Mucosa of descending colon (tissue), 3 donors: Measurements from ENCODE around the gene NHSL2. TPM values are rescaled to one million over a fixed set of nuclear protein-coding genes. Genes with fewer than 3 reads are reported as not detected.

Source experiments
- ATAC-seq: fragments of 200-7000 bp; cut with Tn5 transposase; one replicate; pipeline ENCODE4 v1.9.1; 2020; ENCODE audit warnings: mild to moderate bottlenecking, moderate library complexity
- DNase-seq, 3 donors: peaks; one replicate each; pipeline ENCODE4 v3.0.0-alpha.2; 2020
- H3K36me3 ChIP-seq: fragments of 200-600 bp; one replicate; pipeline ENCODE4 v1.8.0; 2021; ENCODE audit warnings: low read depth, mild to moderate bottlenecking
- H3K4me1 ChIP-seq: fragments of 200-600 bp; one replicate; pipeline ENCODE4 v1.8.0; 2021; ENCODE audit warnings: low read depth, mild to moderate bottlenecking
- H3K4me3 ChIP-seq: fragments of 200-600 bp; one replicate; pipeline ENCODE4 v1.8.0; 2021; ENCODE audit warnings: mild to moderate bottlenecking
- H3K9me3 ChIP-seq: fragments of 200-600 bp; one replicate; pipeline ENCODE4 v1.8.0; 2021; ENCODE audit warnings: mild to moderate bottlenecking
- intact Hi-C, 2 donors: fragments of 100-400 bp; cut with DNase I in 1 of 2; cut with micrococcal nuclease in 1 of 2; formaldehyde crosslinking; loops; one replicate each; pipeline versions ENCODE4 v1.11.0 to v1.11.1; 2022; cut with DNase I, micrococcal nuclease
- total RNA-seq, 3 donors: library from RNA; stranded (reverse); fragmentation: NEBNext Ultra II Directional in 2 of 3; extraction: Animal tissue kit (Norgen Biotek cat#: 25700) in 2 of 3; gene quantifications; one replicate each; pipeline versions ENCODE4 v1.2.1 to v1.2.4, GENCODE V29; 2021 to 2023
- TF ChIP-seq, protein P1 (sequence below): fragments of 200-600 bp; IDR thresholded peaks from one replicate; pipeline ENCODE4 v1.8.0; 2022; ENCODE audit warnings: antibody characterized with exemption, mild to moderate bottlenecking
- donor health status: DM: no; HTN: no; CAD: no; lungs with moderate emphysema.
- donor health status: DM: no; HTN: no; CAD: no.
- donor health status: DM: no; HTN: yes; CAD: no.

The NHSL2 gene
- total RNA-seq, 3 donors from 2014 or later, result 1.2 to 11.8 (median 4.8) TPM

DNA sequence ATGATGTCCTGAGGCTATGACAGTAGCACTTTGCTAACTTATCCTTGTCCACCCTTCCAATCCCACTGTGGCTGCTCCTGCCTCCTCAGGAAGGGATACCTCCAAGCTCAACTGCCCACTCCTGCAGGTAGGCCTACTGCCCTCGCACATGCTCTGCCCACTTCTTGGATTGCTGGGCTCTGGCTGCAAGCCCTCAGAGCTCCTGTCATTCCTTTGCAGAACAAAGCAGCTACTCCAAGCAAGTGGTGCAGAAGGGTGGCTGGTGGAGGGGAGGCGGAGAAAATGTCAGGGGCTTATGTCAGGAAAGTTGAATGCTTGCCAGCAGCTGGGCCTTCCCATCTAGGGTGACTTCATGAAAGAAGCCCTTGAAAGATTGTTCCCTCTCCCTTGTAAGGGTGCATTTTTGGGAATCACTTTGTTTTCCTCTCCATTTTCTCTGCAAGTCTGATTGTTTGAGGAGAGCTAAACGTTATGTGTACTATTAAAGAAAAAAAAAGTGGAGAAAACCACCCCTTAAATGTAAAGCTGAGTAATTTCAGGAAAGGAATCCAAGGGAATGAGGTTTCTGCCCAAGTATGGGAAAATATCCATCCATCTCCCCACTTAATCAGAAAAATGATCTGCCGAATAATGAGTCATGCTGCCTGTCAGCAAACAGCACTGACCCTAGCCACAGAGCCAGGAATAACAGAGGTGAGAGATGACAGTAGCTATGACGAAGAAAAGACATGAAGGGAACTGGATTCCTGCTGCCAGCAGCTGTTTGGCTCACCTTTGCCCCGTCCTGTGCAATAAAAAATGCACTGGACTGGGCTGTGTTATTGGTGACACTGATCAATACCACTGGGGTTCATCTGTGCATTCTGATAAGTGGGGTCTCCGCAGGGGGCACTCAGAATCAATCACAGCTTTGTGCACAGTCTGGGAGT, 119.1 kb downstream of the NHSL2 start:
- Histone ChIP-seq H3K4me3 (no peak overlapping the region), H3K4me1 (no peaks in the 10 kb centered on the region), H3K9me3 (no peaks in the 10 kb centered on the region), H3K36me3 (no peaks in the 10 kb centered on the region)
- DNase-seq (no peak), ATAC-seq (peak; percentile 45)
- TF ChIP-seq, protein P1, sequence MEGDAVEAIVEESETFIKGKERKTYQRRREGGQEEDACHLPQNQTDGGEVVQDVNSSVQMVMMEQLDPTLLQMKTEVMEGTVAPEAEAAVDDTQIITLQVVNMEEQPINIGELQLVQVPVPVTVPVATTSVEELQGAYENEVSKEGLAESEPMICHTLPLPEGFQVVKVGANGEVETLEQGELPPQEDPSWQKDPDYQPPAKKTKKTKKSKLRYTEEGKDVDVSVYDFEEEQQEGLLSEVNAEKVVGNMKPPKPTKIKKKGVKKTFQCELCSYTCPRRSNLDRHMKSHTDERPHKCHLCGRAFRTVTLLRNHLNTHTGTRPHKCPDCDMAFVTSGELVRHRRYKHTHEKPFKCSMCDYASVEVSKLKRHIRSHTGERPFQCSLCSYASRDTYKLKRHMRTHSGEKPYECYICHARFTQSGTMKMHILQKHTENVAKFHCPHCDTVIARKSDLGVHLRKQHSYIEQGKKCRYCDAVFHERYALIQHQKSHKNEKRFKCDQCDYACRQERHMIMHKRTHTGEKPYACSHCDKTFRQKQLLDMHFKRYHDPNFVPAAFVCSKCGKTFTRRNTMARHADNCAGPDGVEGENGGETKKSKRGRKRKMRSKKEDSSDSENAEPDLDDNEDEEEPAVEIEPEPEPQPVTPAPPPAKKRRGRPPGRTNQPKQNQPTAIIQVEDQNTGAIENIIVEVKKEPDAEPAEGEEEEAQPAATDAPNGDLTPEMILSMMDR, result no peak
- intact Hi-C loops, result loop anchor here in 1 of 2 donors (10.0 kb wide), 1 partner anchor 95 kb away; no protein-coding TSS in a partner anchor

DNA sequence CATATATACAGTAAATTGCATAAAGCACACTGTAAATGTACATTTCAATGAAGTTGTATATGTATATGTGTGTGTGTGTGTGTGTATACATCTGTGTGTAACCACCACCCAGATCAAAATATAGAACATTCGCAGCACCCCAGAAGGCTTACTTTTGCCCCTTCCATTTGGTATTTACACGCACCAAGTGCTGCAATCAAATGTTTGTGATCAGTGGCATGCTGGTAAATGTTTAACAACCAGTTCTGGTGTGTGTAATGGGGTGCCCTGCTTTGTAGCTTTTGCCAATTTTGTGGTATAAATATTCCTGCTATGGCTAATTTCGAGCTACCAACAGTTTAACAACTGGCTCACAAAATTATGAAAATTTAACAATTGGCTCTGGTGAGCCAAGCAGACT, 119.8 kb downstream of the NHSL2 start:
- no peak for ATAC-seq
- TF ChIP-seq, protein P1, result no peak

DNA sequence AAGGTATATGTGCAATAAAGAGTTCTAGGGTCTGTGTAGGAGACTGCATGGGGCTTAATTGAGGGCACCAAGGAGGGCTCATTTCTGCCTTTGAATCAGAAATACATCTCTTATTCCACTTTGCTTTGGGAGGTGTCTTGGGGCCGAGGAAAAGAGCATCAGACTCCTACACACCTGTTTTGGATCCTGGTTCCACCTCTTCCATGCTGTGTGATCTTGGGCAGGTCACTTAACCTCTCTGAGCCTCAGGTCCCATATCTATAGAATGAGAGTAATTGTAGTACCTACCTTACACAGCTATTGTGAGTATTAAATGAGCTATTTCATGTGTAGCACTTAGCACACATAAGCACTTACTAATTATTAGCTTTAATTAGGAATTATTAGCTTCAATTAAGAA, 120.5 kb downstream of the NHSL2 start:
- no peaks in the 10 kb centered on the region for H3K36me3 ChIP-seq
- DNase-seq, result no peak
- H3K4me1 ChIP-seq, result no peaks in the 10 kb centered on the region
- intact Hi-C loops, result no loop called here
- ATAC-seq, result no peak
- H3K9me3 ChIP-seq, result no peaks in the 10 kb centered on the region
- H3K4me3 ChIP-seq, result no peak overlapping the region
- TF ChIP-seq, protein P1, result no peak

More for the DNA sequence above, 119.8 kb downstream of the NHSL2 start:
- Histone ChIP-seq H3K9me3 (no peaks in the 10 kb centered on the region), H3K4me1 (no peaks in the 10 kb centered on the region), H3K36me3 (no peaks in the 10 kb centered on the region), H3K4me3 (no peak overlapping the region)
- no peak for DNase-seq
- intact Hi-C loops, result no loop called here

DNA sequence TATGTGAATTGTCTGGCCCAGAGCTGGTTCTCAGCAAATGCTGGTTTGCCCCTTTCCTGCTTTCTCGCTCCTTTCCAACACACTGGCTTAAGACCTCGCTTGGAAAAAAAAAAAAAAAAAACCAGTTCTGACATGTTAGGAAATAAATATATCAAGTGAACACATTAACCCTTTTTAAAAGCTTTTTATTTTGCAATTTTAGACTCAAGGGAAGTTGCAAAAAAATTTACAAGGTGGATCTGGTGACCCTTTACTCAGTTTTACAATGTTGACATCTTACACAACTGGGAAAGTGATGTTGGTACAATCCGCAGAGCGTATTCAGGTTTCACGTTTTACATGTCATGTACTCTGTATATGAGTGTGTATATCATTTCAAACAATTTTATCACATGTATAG, 121.0 kb downstream of the NHSL2 start:
- Histone ChIP-seq H3K4me3 (no peak overlapping the region), H3K4me1 (no peaks in the 10 kb centered on the region), H3K36me3 (no peaks in the 10 kb centered on the region), H3K9me3 (no peaks in the 10 kb centered on the region)
- intact Hi-C loops, result no loop called here
- DNase-seq (no peak), ATAC-seq (no peak)
- TF ChIP-seq, protein P1, result no peak

DNA sequence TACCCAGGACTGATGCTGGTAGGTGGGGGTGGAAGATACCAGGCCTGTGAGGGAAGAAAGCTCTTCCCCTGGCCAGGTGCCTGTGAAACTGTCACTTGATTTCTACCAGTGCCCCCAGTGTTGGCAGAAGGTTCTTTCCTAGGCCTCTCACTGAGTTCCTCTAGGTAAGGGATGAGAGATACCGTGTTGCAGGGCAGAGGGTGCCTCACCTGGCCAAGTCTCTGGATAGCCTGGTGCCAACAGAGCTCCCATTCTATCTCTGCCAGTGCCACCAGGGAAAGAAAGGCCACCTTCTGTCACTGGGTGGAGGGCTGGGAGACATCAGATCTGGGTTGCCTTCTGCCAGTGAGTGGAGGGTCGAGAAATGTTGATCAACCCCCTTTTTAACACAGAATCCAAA, 127.0 kb downstream of the NHSL2 start:
- TF ChIP-seq, protein P1, result no peak
- DNase-seq, result no peak
- H3K4me1 ChIP-seq, result no peaks in the 10 kb centered on the region
- no peaks in the 10 kb centered on the region for H3K9me3 ChIP-seq
- no peak for ATAC-seq
- H3K36me3 ChIP-seq, result no peaks in the 10 kb centered on the region
- intact Hi-C loops, result no loop called here
- no peak overlapping the region for H3K4me3 ChIP-seq
